Heart right ventricle (tissue), 16 donors: ENCODE results near the gene POLG2. TPM values are rescaled to one million over a fixed set of nuclear protein-coding genes. Genes with fewer than 3 reads are reported as not detected.

Experiments used
- ATAC-seq, 8 donors: fragments of 200-7000 bp; cut with Tn5 transposase; one replicate each; pipeline ENCODE4 v1.9.1; 2020; ENCODE audit warnings: mild to moderate bottlenecking in 8 of 8, moderate library complexity in 8 of 8, moderate number of reproducible peaks in 1 of 8
- DNase-seq, 2 donors: peaks; one replicate each; pipeline ENCODE4 v3.0.0-alpha.2; 2020
- H3K27ac ChIP-seq, 10 donors: fragments of 200-600 bp; sonication (generic) in 2 of 10; one replicate each; pipeline versions ENCODE4 v1.5.0 to v1.8.0; 2020 to 2022; ENCODE audit warnings: mild to moderate bottlenecking in 3 of 10
- H3K27me3 ChIP-seq, 7 donors: fragments of 200-600 bp; one replicate each; pipeline ENCODE4 v1.8.0; 2021 to 2022; ENCODE audit warnings: mild to moderate bottlenecking in 2 of 7
- H3K36me3 ChIP-seq, 9 donors: fragments of 200-600 bp; sonication (generic) in 1 of 9; one replicate each; pipeline versions ENCODE4 v1.5.0 to v1.8.0; 2020 to 2022; ENCODE audit warnings: mild to moderate bottlenecking in 2 of 9
- H3K4me1 ChIP-seq, 9 donors: fragments of 200-600 bp; sonication (generic) in 1 of 9; one replicate each; pipeline versions ENCODE4 v1.5.0 to v1.8.0; 2020 to 2022; ENCODE audit warnings: mild to moderate bottlenecking in 4 of 9
- H3K4me3 ChIP-seq, 10 donors: fragments of 200-600 bp; sonication (generic) in 2 of 10; one replicate each; pipeline versions ENCODE4 v1.5.0 to v1.8.0; 2020 to 2022; ENCODE audit warnings: mild to moderate bottlenecking in 7 of 10, moderate library complexity in 2 of 10
- H3K9me3 ChIP-seq, 11 donors: fragments of 200-600 bp in 10 of 11; sonication (generic) in 2 of 11; one replicate each; pipeline versions ENCODE4 v1.5.0 to v1.8.0; 2013 to 2022; ENCODE audit warnings: mild to moderate bottlenecking in 2 of 11, control low read depth in 1 of 11, moderate library complexity in 1 of 11
- CTCF ChIP-seq, 9 donors: fragments of 200-600 bp; sonication (generic) in 2 of 9; IDR thresholded peaks; one replicate each; pipeline versions ENCODE4 v1.5.0 to v1.8.0; 2021 to 2022; ENCODE audit warnings: antibody characterized with exemption in 9 of 9, mild to moderate bottlenecking in 5 of 9, moderate library complexity in 1 of 9
- WGBS, 2 donors: extraction: QIAGEN DNeasy Blood & Tissue Kit; methylation state at CpG; one replicate each; pipeline ENCODE4 v1.1.7; 2013; ENCODE audit warnings: inconsistent platforms in 1 of 2; 5-methylcytosine and 5-hydroxymethylcytosine counted together
- intact Hi-C, 10 donors: fragments of 100-400 bp; cut with DNase I; formaldehyde crosslinking; loops; one replicate each; pipeline versions ENCODE4 v1.11.1 to v1.14.2; 2022
- polyA plus RNA-seq, 2 donors: library from polyadenylated mRNA; stranded (reverse); fragments of 200-250 nt; gene quantifications; one replicate each; pipeline ENCODE4 v1.2.3, GENCODE V29; 2013
- total RNA-seq, 10 donors: library from RNA; stranded (reverse); fragmentation: NEBNext Ultra II Directional in 3 of 10; extraction: Animal tissue kit (Norgen Biotek cat#: 25700) in 3 of 10; gene quantifications; one replicate each; pipeline versions ENCODE4 v1.2.1 to v1.2.4, GENCODE V29; 2021 to 2023
- donor health status: Arrhythmogenic right ventricular cardiomyopathy.
- donor health status: ischemic (EF 13 %, LVEDD 7.1; RV severe dilation, severe dysfunction).
- donor health status: healthy with polysubstance abuse.
- donor health status: DM: no; HTN: yes; CAD: no.
- donor health status: DM: no; HTN: no; CAD: no.
- donor health status: ischemic (EF 25% LVEDD 6.9; RV normal size, moderate dysfunction).
- donor health status: ischemic (EF 25% LVEDD 5.7; RV mildly dilated, moderate dysfunction).
- donor health status: healthy.
- donor health status: DM: yes; HTN: yes; CAD: no.
- donor health status: Ischemic cardiomyopathy.
- donor health status: ischemic (EF 35%, LVEDD 5.7; RV mildly dilated, moderate dysfunction).
- donor health status: nonischemic (EF 11% LVEDD 7.7; RV severe dilation, severe dysfunction).
- donor health status: DM: yes; HTN: yes; CAD: no.
- donor health status: PGD.
- donor health status: ischemic (EF 29% LVEDD 5.4; RV normal size, mild dysfunction).
- donor health status: nonischemic (EF 23%, LVEDD 6.1; RV moderate dilation, normal function).

Gene POLG2
- total and polyA plus RNA-seq, 12 donors = 4.8 to 11.1 (median 6.5) TPM

GRCh38 chr17:64449545-64449944 lies 47.3 kb downstream of the POLG2 start:
- Histone ChIP-seq H3K4me1 (peaks cover 0 to 35% (median 0%) of the 10 kb centered on the region in 9 donors), H3K36me3 (peaks cover 0 to 31% (median 0%) of the 10 kb centered on the region in 9 donors), H3K9me3 (no peaks in the 10 kb centered on the region), H3K27me3 (no peaks in the 10 kb centered on the region), H3K4me3 (peak overlapping the region in 6 of 10 donors; percentile 4 to 46 (median 26)), H3K27ac (peak overlapping the region in 8 of 10 donors; percentile 32 to 89 (median 62))
- ATAC-seq (peak in 1 of 8 donors; percentile 22), DNase-seq (no peak)
- no peak for TF ChIP-seq CTCF (IDR thresholded peaks at IDR 0.05)
- intact Hi-C loops = no loop called here
- 72 to 81% methylated on average over 3 of the region's 3 CpGs for WGBS, 2 donors

- intact Hi-C loops = no loop called here
- peak within 1 kb of the TSS in 8 of 10 donors; percentile 32 to 89 (median 62) for H3K27ac ChIP-seq
- WGBS, 2 donors = 30 to 47% methylated on average over 10 of the region's 10 CpGs
Measured at GRCh38 chr17:64448665-64449512, 48.0 kb downstream of the POLG2 start, which contains the start of gene MILR1. MILR1 (plus strand) TSS chr17:64449115; CDS start chr17:64449169, 54 bp downstream.

GRCh38 chr17:64447526-64447925 lies 49.3 kb downstream of the POLG2 start:
- peaks cover 0 to 11% (median 0%) of the 10 kb centered on the region in 9 donors for H3K36me3 ChIP-seq
- H3K27me3 ChIP-seq = no peaks in the 10 kb centered on the region
- intact Hi-C loops = no loop called here
- H3K27ac ChIP-seq = no peak overlapping the region
- no peaks in the 10 kb centered on the region for H3K9me3 ChIP-seq
- no peak overlapping the region for H3K4me3 ChIP-seq
- peaks cover 0 to 43% (median 0%) of the 10 kb centered on the region in 9 donors for H3K4me1 ChIP-seq
- 92 to 100% methylated on average over 1 of the region's 1 CpG for WGBS, 2 donors
- ATAC-seq = no peak
- no peak for TF ChIP-seq CTCF (IDR thresholded peaks at IDR 0.05)
- DNase-seq = no peak

More at GRCh38 chr17:64448665-64449512, 48.0 kb downstream of the POLG2 start, which contains the start of gene MILR1:
- no peaks in the 10 kb centered on the region for H3K9me3 ChIP-seq
- no peak for TF ChIP-seq CTCF (IDR thresholded peaks at IDR 0.05)
- H3K36me3 ChIP-seq = peaks cover 0 to 24% (median 0%) of the 10 kb centered on the region in 9 donors
- H3K4me3 ChIP-seq = peak within 1 kb of the TSS in 6 of 10 donors; percentile 4 to 46 (median 26)
- peaks cover 0 to 33% (median 0%) of the 10 kb centered on the region in 9 donors for H3K4me1 ChIP-seq
- DNase-seq (peak in 1 of 2 donors; percentile 50), ATAC-seq (peak; percentile 90 to 96 (median 94))
- no peaks in the 10 kb centered on the region for H3K27me3 ChIP-seq

GRCh38 chr17:64443086-64443760 lies 53.6 kb downstream of the POLG2 start:
- 92 to 96% methylated on average over 6 of the region's 6 CpGs for WGBS, 2 donors
- no peak for TF ChIP-seq CTCF (IDR thresholded peaks at IDR 0.05)
- Histone ChIP-seq H3K4me3 (no peak overlapping the region), H3K36me3 (no peaks in the 10 kb centered on the region), H3K27me3 (no peaks in the 10 kb centered on the region), H3K9me3 (peaks cover 0 to 19% (median under 1%) of the 10 kb centered on the region in 11 donors), H3K27ac (peak overlapping the region in 6 of 10 donors; percentile 39 to 91 (median 61)), H3K4me1 (peaks cover 0 to 39% (median 7%) of the 10 kb centered on the region in 9 donors)
- ATAC-seq (no peak), DNase-seq (no peak)
- intact Hi-C loops = no loop called here
